ENCODE measurements around the gene RBM22.
A peak's percentile ranks its signal among the peaks of the same experiment; 100 is the strongest.

The RBM22 gene

GRCh38 chr5:150671509-150672236, 29.2 kb downstream of the RBM22 start:
- DNase-seq: no peak

- no peak for DNase-seq
Observed at GRCh38 chr5:150670948-150671310, 29.9 kb downstream of the RBM22 start.

- no peak for DNase-seq
Observed at GRCh38 chr5:150670275-150670947, 30.5 kb downstream of the RBM22 start.

GRCh38 chr5:150665044-150665443, 35.8 kb downstream of the RBM22 start:
- no peak for DNase-seq

GRCh38 chr5:150663936-150664335, 36.9 kb downstream of the RBM22 start:
- DNase-seq: no peak

GRCh38 chr5:150662731-150663516, 37.9 kb downstream of the RBM22 start:
- no peak for DNase-seq

GRCh38 chr5:150661821-150662596, 38.9 kb downstream of the RBM22 start:
- DNase-seq: no peak

- no peak for DNase-seq
Observed at GRCh38 chr5:150661086-150661485, 39.8 kb downstream of the RBM22 start, which contains the start of gene MYOZ3. MYOZ3 (plus strand) TSS chr5:150661251; CDS start chr5:150662942, 1,691 bp downstream.

- DNase-seq: no peak
Observed at GRCh38 chr5:150660108-150660831, 40.6 kb downstream of the RBM22 start.

- no peak for DNase-seq
Observed at GRCh38 chr5:150659360-150660107, 41.3 kb downstream of the RBM22 start.

- no peak for DNase-seq
Observed at GRCh38 chr5:150658699-150659265, 42.1 kb downstream of the RBM22 start.

GRCh38 chr5:150658121-150658520, 42.7 kb downstream of the RBM22 start:
- no peak for DNase-seq

GRCh38 chr5:150656191-150657132, 44.4 kb downstream of the RBM22 start:
- peak; percentile 43 for DNase-seq

- DNase-seq: no peak
Observed at GRCh38 chr5:150655221-150655620, 45.6 kb downstream of the RBM22 start.

GRCh38 chr5:150653762-150654556, 46.9 kb downstream of the RBM22 start:
- DNase-seq: no peak

- no peak for DNase-seq
Observed at GRCh38 chr5:150653145-150653761, 47.6 kb downstream of the RBM22 start.

GRCh38 chr5:150651924-150652671, 48.8 kb downstream of the RBM22 start:
- DNase-seq: no peak

GRCh38 chr5:150651382-150651781, 49.5 kb downstream of the RBM22 start:
- no peak for DNase-seq
